ENCODE data around the gene CYTL1. TPM values are rescaled to one million over a fixed set of nuclear protein-coding genes. Genes with fewer than 3 reads are reported as not detected.

CYTL1 gene, protein sequence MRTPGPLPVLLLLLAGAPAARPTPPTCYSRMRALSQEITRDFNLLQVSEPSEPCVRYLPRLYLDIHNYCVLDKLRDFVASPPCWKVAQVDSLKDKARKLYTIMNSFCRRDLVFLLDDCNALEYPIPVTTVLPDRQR
- total RNA-seq = 68.2 and 204 TPM in 2 replicates

DNA sequence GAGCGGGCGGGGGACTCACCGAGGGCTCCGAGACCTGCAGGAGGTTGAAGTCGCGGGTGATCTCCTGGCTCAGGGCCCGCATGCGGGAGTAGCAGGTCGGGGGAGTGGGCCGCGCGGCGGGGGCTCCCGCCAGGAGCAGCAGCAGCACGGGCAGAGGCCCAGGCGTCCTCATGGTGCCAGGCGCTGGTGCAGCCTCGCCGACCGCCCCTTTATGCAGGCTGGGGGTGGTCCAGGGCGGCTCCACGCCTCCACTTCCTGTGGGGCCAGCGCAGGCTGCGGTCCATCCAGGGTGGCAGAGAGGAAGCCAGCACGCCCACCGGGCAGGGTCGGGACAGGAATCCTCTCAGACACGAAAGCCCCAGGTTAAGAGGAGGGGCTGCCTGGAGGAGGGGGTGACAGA, at the start of gene CYTL1:
Gene CYTL1 (minus strand): TSS at position 185 of the 400 bp plus-strand sequence. CDS start 13 bp downstream, at position 172.

DNA sequence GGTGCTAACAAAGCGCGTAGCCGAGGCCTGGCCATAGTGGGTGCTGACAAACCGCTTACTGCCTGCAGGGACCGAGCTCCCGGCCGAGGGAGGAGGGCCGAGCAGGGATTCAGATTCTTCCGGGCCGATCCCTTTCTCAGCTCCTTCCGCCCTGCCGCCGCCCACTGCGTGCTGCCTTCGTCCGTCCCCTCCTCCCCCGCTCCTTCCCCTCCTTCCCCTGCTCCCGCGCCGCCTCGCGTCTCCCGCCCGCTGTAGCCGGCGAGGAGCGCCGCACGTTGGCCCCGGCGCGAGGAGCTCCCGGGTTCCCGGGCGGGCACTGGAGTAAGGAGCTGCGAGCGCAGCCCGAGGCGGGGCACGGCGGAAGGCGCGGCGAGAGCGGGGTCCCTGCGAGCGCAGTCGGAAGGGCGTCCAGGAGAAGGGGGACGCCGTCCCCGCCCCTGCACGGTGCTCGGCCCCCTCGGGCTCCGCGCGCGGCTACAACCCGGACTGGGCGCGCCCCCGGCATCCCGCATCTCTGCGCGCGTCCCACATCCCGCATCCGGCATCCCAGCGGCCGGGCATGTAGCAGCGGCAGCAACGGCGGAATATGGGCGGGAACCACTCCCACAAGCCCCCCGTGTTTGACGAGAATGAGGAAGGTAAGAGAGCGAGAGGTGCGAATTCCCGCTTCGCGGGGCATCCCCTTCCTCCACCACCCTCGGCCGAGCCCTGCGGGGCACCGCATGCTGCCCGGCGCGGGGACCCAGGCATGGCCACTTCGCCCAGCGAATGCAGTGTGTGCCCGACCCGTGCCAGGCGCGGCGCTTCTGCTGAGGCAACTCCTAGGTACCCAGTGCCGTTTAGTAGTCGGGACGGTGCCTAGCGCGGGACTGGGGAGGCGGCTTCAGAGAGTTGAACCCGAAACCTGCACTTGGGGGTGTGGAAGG, 32.3 kb upstream of the CYTL1 start, which contains the start of gene STK32B:
Gene STK32B (plus strand): TSS at position 203 of the 926 bp plus-strand sequence.

Other genes with a start within 250 kb of the CYTL1 start
- gene MSX1, start 159.8 kb downstream of the CYTL1 start, total RNA-seq = 6.2 and 10.6 TPM in 2 replicates
- gene STK32B, start 32.0 kb upstream of the CYTL1 start, total RNA-seq = 9.4 and 18.1 TPM in 2 replicates